ENCODE data around the gene NLRP10. TPM values are rescaled to one million over a fixed set of nuclear protein-coding genes. Genes with fewer than 3 reads are reported as not detected.

The NLRP10 gene
- total RNA-seq, 1 donor from 2014 or later = not detected

- peak; percentile 85 for DNase-seq (ENCODE audit: low spot score)
- Mint-ChIP-seq H3K4me1 (no peaks in the 10 kb centered on the region), H3K27me3 (ENCODE audit: insufficient read depth, low read depth) (peaks cover 4% of the 10 kb centered on the region), H3K9me3 (no peaks in the 10 kb centered on the region), H3K36me3 (no peaks in the 10 kb centered on the region), H3K27ac (no peak overlapping the region), H3K4me3 (no peak overlapping the region)
- H2AFZ ChIP-seq (replicated peaks) = no peak overlapping the region
- H3K4me2 ChIP-seq = no peak overlapping the region
- no peaks in the 10 kb centered on the region for H3K27me3 ChIP-seq
- H3K27ac ChIP-seq = no peak overlapping the region
- TF ChIP-seq, protein P1, sequence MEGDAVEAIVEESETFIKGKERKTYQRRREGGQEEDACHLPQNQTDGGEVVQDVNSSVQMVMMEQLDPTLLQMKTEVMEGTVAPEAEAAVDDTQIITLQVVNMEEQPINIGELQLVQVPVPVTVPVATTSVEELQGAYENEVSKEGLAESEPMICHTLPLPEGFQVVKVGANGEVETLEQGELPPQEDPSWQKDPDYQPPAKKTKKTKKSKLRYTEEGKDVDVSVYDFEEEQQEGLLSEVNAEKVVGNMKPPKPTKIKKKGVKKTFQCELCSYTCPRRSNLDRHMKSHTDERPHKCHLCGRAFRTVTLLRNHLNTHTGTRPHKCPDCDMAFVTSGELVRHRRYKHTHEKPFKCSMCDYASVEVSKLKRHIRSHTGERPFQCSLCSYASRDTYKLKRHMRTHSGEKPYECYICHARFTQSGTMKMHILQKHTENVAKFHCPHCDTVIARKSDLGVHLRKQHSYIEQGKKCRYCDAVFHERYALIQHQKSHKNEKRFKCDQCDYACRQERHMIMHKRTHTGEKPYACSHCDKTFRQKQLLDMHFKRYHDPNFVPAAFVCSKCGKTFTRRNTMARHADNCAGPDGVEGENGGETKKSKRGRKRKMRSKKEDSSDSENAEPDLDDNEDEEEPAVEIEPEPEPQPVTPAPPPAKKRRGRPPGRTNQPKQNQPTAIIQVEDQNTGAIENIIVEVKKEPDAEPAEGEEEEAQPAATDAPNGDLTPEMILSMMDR (IDR thresholded peaks at IDR 0.05) = peak; percentile 94
- TF ChIP-seq EZH2 (IDR thresholded peaks at IDR 0.05) = no peak
- no peak overlapping the region for H3K9ac ChIP-seq
- H3K9me3 ChIP-seq (ENCODE audit: low read depth) = no peaks in the 10 kb centered on the region
- no peaks in the 10 kb centered on the region for H3K79me2 ChIP-seq (ENCODE audit: low read depth)
- H3K4me1 ChIP-seq = no peaks in the 10 kb centered on the region
- H3F3A ChIP-seq (ENCODE audit: low read depth) = no peaks in the 10 kb centered on the region
- no peaks in the 10 kb centered on the region for H3K36me3 ChIP-seq
- H3K4me3 ChIP-seq = no peak overlapping the region
- H4K20me1 ChIP-seq (ENCODE audit: low read depth) = no peaks in the 10 kb centered on the region
Observed at GRCh38 chr11:8006349-8006977, 41.2 kb upstream of the NLRP10 start.

- Histone ChIP-seq H2AFZ (replicated peaks) (no peak overlapping the region), H3K36me3 (no peaks in the 10 kb centered on the region), H3F3A (ENCODE audit: low read depth) (no peaks in the 10 kb centered on the region), H3K9ac (no peak overlapping the region), H3K4me3 (no peak overlapping the region), H3K4me1 (no peaks in the 10 kb centered on the region), H3K27me3 (no peaks in the 10 kb centered on the region), H4K20me1 (ENCODE audit: low read depth) (no peaks in the 10 kb centered on the region), H3K9me3 (ENCODE audit: low read depth) (no peaks in the 10 kb centered on the region), H3K4me2 (no peak overlapping the region), H3K27ac (no peak overlapping the region), H3K79me2 (ENCODE audit: low read depth) (no peaks in the 10 kb centered on the region)
- Mint-ChIP-seq H3K36me3 (no peaks in the 10 kb centered on the region), H3K27ac (no peak overlapping the region), H3K4me1 (no peaks in the 10 kb centered on the region), H3K9me3 (no peaks in the 10 kb centered on the region), H3K4me3 (no peak overlapping the region), H3K27me3 (ENCODE audit: insufficient read depth, low read depth) (no peaks in the 10 kb centered on the region)
- DNase-seq (ENCODE audit: low spot score) = no peak
- TF ChIP-seq EZH2phosphoT487 (IDR thresholded peaks at IDR 0.05) (no peak), EZH2 (IDR thresholded peaks at IDR 0.05) (no peak)
- TF ChIP-seq, protein P1 (IDR thresholded peaks at IDR 0.05) = no peak
Observed at GRCh38 chr11:8005556-8005955, 40.3 kb upstream of the NLRP10 start.

DNA sequence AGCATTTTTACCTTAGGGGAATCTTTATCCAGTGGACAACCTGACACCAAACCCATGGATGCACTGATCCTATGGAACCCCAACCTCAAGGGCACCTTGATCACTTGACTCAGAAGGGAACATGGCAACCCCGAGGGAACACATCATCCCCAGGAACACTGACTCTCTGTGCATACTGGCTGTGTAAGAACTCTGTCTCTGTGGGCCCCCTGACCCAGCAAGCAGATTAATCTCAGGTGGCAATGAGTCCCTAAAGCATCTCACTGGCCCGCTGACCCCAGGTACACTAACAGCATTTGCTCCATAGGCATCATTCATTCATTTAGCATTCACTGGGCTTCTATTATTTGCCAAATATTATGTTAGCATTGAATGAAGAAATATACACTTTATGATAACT, 38.8 kb upstream of the NLRP10 start:
- Histone ChIP-seq H3K9me3 (ENCODE audit: low read depth) (no peaks in the 10 kb centered on the region), H3K79me2 (ENCODE audit: low read depth) (no peaks in the 10 kb centered on the region), H3K27ac (no peak overlapping the region), H3K36me3 (no peaks in the 10 kb centered on the region), H2AFZ (replicated peaks) (no peak overlapping the region), H3K27me3 (no peaks in the 10 kb centered on the region), H3F3A (ENCODE audit: low read depth) (peaks cover 9% of the 10 kb centered on the region), H3K4me3 (no peak overlapping the region), H3K4me2 (no peak overlapping the region), H4K20me1 (ENCODE audit: low read depth) (no peaks in the 10 kb centered on the region), H3K4me1 (no peaks in the 10 kb centered on the region), H3K9ac (no peak overlapping the region)
- H3K27me3 Mint-ChIP-seq (ENCODE audit: insufficient read depth, low read depth) = no peaks in the 10 kb centered on the region
- no peaks in the 10 kb centered on the region for H3K9me3 Mint-ChIP-seq
- H3K4me3 Mint-ChIP-seq = no peak overlapping the region
- H3K36me3 Mint-ChIP-seq = peaks cover 6% of the 10 kb centered on the region
- TF ChIP-seq EZH2 (IDR thresholded peaks at IDR 0.05) (no peak), EZH2phosphoT487 (IDR thresholded peaks at IDR 0.05) (no peak)
- TF ChIP-seq, protein P1 (IDR thresholded peaks at IDR 0.05) = no peak
- no peak for DNase-seq (ENCODE audit: low spot score)
- no peaks in the 10 kb centered on the region for H3K4me1 Mint-ChIP-seq
- H3K27ac Mint-ChIP-seq = no peak overlapping the region
